Smooth muscle cell (in vitro differentiated cells): Measurements from ENCODE around the gene ZC2HC1C. TPM values are rescaled to one million over a fixed set of nuclear protein-coding genes. Genes with fewer than 3 reads are reported as not detected.

Experiments
- DNase-seq: peaks from one replicate; lab custom pipeline; 2025; ENCODE audit not compliant: unreplicated experiment; lab: John Stamatoyannopoulos, UW
- H2AFZ ChIP-seq: fragments of 200-600 bp; sonication (generic); 2 replicates; pipeline ENCODE4 v1.6.0; 2016; ENCODE audit warnings: antibody characterized with exemption, low read depth, mild to moderate bottlenecking
- H3F3A ChIP-seq: fragments of 200-600 bp; sonication (generic); 2 replicates; pipeline ENCODE4 v1.6.0; 2017; ENCODE audit warnings: antibody characterized with exemption, low read depth
- H3K27ac ChIP-seq: fragments of 200-600 bp; sonication (generic); 2 replicates; pipeline ENCODE4 v1.5.1; 2016; ENCODE audit warnings: low read depth, mild to moderate bottlenecking
- H3K27me3 ChIP-seq: fragments of 200-600 bp; sonication (generic); 2 replicates; pipeline ENCODE4 v1.6.1; 2016; ENCODE audit warnings: low read depth, mild to moderate bottlenecking
- H3K36me3 ChIP-seq: fragments of 200-600 bp; sonication (generic); 2 replicates; pipeline ENCODE4 v1.5.1; 2016; ENCODE audit warnings: low read depth
- H3K4me1 ChIP-seq: fragments of 200-600 bp; sonication (generic); 2 replicates; pipeline ENCODE4 v1.5.1; 2016; ENCODE audit warnings: low read depth
- H3K4me2 ChIP-seq: fragments of 200-600 bp; sonication (generic); 2 replicates; pipeline ENCODE4 v1.6.0; 2016; ENCODE audit warnings: mild to moderate bottlenecking
- H3K4me3 ChIP-seq: fragments of 200-600 bp; sonication (generic); 2 replicates; pipeline ENCODE4 v1.5.1; 2016; ENCODE audit warnings: mild to moderate bottlenecking
- H3K79me2 ChIP-seq: fragments of 200-600 bp; sonication (generic); 2 replicates; pipeline ENCODE4 v1.6.0; 2016; ENCODE audit warnings: low read depth, mild to moderate bottlenecking
- H3K9ac ChIP-seq: fragments of 200-600 bp; sonication (generic); 2 replicates; pipeline ENCODE4 v1.6.0; 2016; ENCODE audit warnings: low read depth
- H3K9me3 ChIP-seq: fragments of 200-600 bp; sonication (generic); replicated peaks from 2 replicates; pipeline ENCODE4 v1.5.1; 2016; ENCODE audit warnings: low read depth
- H4K20me1 ChIP-seq: fragments of 200-600 bp; sonication (generic); 2 replicates; pipeline ENCODE4 v1.6.0; 2016; ENCODE audit warnings: low read depth
- WGBS: methylation state at CpG from one replicate; pipeline ENCODE4 v1.1.7; 2016; ENCODE audit warnings: low lambda C conversion rate; 5-methylcytosine and 5-hydroxymethylcytosine counted together
- polyA plus RNA-seq: library from polyadenylated mRNA; unstranded; fragments of >200 nt; fragmentation: Nextera tagmentation; extraction: Ambion mirVana; gene quantifications from 2 replicates; pipeline ENCODE4 v1.2.1, GENCODE V29; 2016
- total RNA-seq: library from RNA; depleted of rRNA; stranded (reverse); fragments of >200 nt; gene quantifications from 2 replicates; pipeline ENCODE4 v1.2.3, GENCODE V29; 2014
- TF ChIP-seq, protein P1 (sequence below): fragments of 200-600 bp; sonication (generic); IDR thresholded peaks from 2 replicates; pipeline ENCODE4 v1.5.1; 2017; ENCODE audit warnings: borderline replicate concordance, mild to moderate bottlenecking, antibody characterized with exemption; ENCODE audit not compliant: insufficient read depth, poor library complexity, severe bottlenecking

Gene ZC2HC1C
- total and polyA plus RNA-seq, 2 experiments from 2014 or later, result 0.18 to 0.53 TPM

DNA sequence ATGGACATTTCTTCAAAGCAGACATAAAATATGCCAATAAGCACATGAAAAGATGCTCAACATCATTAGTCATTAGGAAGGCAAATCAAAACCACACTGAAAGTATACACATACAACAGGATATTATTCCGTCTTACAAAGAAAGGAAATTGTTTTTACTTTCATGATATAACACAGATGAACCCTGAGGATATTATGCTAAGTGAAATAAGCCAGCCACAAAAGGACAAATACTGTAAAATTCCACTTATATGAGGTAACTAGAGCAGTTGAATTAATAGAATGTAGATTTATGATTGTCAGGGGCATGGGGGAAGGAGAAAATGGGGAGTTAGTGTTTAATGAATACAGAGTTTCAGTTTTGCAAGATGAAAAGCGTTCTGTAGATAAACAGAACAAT lies 9.8 kb upstream of the ZC2HC1C start:
- Histone ChIP-seq H4K20me1 (no peaks in the 10 kb centered on the region), H3K4me2 (no peak overlapping the region), H3F3A (no peaks in the 10 kb centered on the region), H3K79me2 (peaks cover 6% of the 10 kb centered on the region), H3K9me3 (no peaks in the 10 kb centered on the region), H3K4me1 (no peaks in the 10 kb centered on the region), H3K9ac (no peak overlapping the region), H3K27ac (no peak overlapping the region), H2AFZ (no peak overlapping the region), H3K36me3 (no peaks in the 10 kb centered on the region), H3K27me3 (no peaks in the 10 kb centered on the region), H3K4me3 (no peak overlapping the region)
- 98% methylated on average over 2 of the region's 2 CpGs for WGBS
- DNase-seq, result no peak
- TF ChIP-seq, protein P1, sequence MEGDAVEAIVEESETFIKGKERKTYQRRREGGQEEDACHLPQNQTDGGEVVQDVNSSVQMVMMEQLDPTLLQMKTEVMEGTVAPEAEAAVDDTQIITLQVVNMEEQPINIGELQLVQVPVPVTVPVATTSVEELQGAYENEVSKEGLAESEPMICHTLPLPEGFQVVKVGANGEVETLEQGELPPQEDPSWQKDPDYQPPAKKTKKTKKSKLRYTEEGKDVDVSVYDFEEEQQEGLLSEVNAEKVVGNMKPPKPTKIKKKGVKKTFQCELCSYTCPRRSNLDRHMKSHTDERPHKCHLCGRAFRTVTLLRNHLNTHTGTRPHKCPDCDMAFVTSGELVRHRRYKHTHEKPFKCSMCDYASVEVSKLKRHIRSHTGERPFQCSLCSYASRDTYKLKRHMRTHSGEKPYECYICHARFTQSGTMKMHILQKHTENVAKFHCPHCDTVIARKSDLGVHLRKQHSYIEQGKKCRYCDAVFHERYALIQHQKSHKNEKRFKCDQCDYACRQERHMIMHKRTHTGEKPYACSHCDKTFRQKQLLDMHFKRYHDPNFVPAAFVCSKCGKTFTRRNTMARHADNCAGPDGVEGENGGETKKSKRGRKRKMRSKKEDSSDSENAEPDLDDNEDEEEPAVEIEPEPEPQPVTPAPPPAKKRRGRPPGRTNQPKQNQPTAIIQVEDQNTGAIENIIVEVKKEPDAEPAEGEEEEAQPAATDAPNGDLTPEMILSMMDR, result no peak

GRCh38 chr14:75060420-75060819 lies 9.0 kb upstream of the ZC2HC1C start:
- Histone ChIP-seq H3F3A (no peaks in the 10 kb centered on the region), H3K4me2 (no peak overlapping the region), H3K9me3 (no peaks in the 10 kb centered on the region), H2AFZ (no peak overlapping the region), H3K9ac (no peak overlapping the region), H3K4me1 (no peaks in the 10 kb centered on the region), H3K27me3 (no peaks in the 10 kb centered on the region), H3K27ac (no peak overlapping the region), H3K79me2 (peaks cover 4% of the 10 kb centered on the region), H4K20me1 (no peaks in the 10 kb centered on the region), H3K4me3 (no peak overlapping the region), H3K36me3 (no peaks in the 10 kb centered on the region)
- TF ChIP-seq, protein P1, result no peak
- 74% methylated on average over 2 of the region's 2 CpGs for WGBS
- no peak for DNase-seq

- TF ChIP-seq, protein P1, result no peak
- 48% methylated on average over 5 of the region's 5 CpGs for WGBS
- Histone ChIP-seq H2AFZ (peak overlapping the region; percentile 67), H4K20me1 (no peaks in the 10 kb centered on the region), H3K9me3 (no peaks in the 10 kb centered on the region), H3K27ac (no peak overlapping the region), H3K79me2 (no peaks in the 10 kb centered on the region), H3K36me3 (no peaks in the 10 kb centered on the region), H3K9ac (no peak overlapping the region), H3K4me1 (no peaks in the 10 kb centered on the region), H3K4me3 (peak overlapping the region; percentile 73), H3K4me2 (peak overlapping the region; percentile 84), H3K27me3 (no peaks in the 10 kb centered on the region), H3F3A (no peaks in the 10 kb centered on the region)
- DNase-seq, result no peak
These were observed 6.4 kb upstream of the ZC2HC1C start for GRCh38 chr14:75063013-75063412.

- peak within 1 kb of the TSS; percentile 84 for H3K4me2 ChIP-seq
- TF ChIP-seq, protein P1, result no peak
- H4K20me1 ChIP-seq, result no peaks in the 10 kb centered on the region
- H3K4me1 ChIP-seq, result peaks cover 6% of the 10 kb centered on the region
- H3K79me2 ChIP-seq, result no peaks in the 10 kb centered on the region
- H3K36me3 ChIP-seq, result no peaks in the 10 kb centered on the region
- peak; percentile 59 for DNase-seq
- peak within 1 kb of the TSS; percentile 67 for H2AFZ ChIP-seq
- no peaks in the 10 kb centered on the region for H3F3A ChIP-seq
- H3K9ac ChIP-seq, result peak within 1 kb of the TSS; percentile 3
- 1% methylated on average over 34 of the region's 34 CpGs for WGBS
- H3K27me3 ChIP-seq, result no peaks in the 10 kb centered on the region
- H3K27ac ChIP-seq, result no peak within 1 kb of the TSS
- no peaks in the 10 kb centered on the region for H3K9me3 ChIP-seq
- H3K4me3 ChIP-seq, result peak within 1 kb of the TSS; percentile 73
These were observed 5.8 kb upstream of the ZC2HC1C start, which contains the start of gene ACYP1 for GRCh38 chr14:75063491-75064204. ACYP1 (minus strand) TSS chr14:75064024; CDS start chr14:75063553, 471 bp downstream.
